NCI-H446 treated with DMSO at 0.1 percent for 48 hours (cell line): ENCODE results near the gene ELFN1.

Experiments used
- DNase-seq: peaks from one replicate; lab custom pipeline; 2025; lab: John Stamatoyannopoulos, UW

ELFN1 gene

GRCh38 chr7:1663857-1664651 lies 6.0 kb upstream of the ELFN1 start:
- DNase-seq: no peak

- no peak for DNase-seq
Measured at GRCh38 chr7:1664711-1665548, 5.1 kb upstream of the ELFN1 start.

- no peak for DNase-seq
Measured at GRCh38 chr7:1665549-1666316, 4.3 kb upstream of the ELFN1 start.

- no peak for DNase-seq
Measured at GRCh38 chr7:1666317-1666822, 3.7 kb upstream of the ELFN1 start.

GRCh38 chr7:1666823-1667565 lies 3.1 kb upstream of the ELFN1 start:
- DNase-seq: no peak

- no peak for DNase-seq
Measured at GRCh38 chr7:1667566-1668395, 2.3 kb upstream of the ELFN1 start.

- DNase-seq: no peak
Measured at GRCh38 chr7:1668396-1669063, 1.5 kb upstream of the ELFN1 start.

- no peak for DNase-seq
Measured at GRCh38 chr7:1669064-1669951, 769 bp upstream of the ELFN1 start.

GRCh38 chr7:1670894-1671593 lies 967 bp downstream of the ELFN1 start:
- DNase-seq: no peak

- no peak for DNase-seq
Measured at GRCh38 chr7:1671594-1672451, 1.7 kb downstream of the ELFN1 start.

GRCh38 chr7:1672851-1673486 lies 2.9 kb downstream of the ELFN1 start:
- DNase-seq: no peak

GRCh38 chr7:1673581-1674118 lies 3.6 kb downstream of the ELFN1 start:
- no peak for DNase-seq

- DNase-seq: no peak
Measured at GRCh38 chr7:1674161-1675035, 4.3 kb downstream of the ELFN1 start.

GRCh38 chr7:1675036-1675671 lies 5.1 kb downstream of the ELFN1 start:
- DNase-seq: no peak
